Hepatocyte (in vitro differentiated cells): Measurements from ENCODE around the gene ZSCAN23. TPM values are rescaled to one million over a fixed set of nuclear protein-coding genes. Genes with fewer than 3 reads are reported as not detected.

Experiments used
- DNase-seq: peaks from one replicate; pipeline ENCODE4 v3.0.0-alpha.2; 2016; ENCODE audit warnings: low spot score
- H2AFZ ChIP-seq: fragments of 200-600 bp; sonication (generic); 2 replicates; pipeline ENCODE4 v1.6.0; 2016; ENCODE audit warnings: antibody characterized with exemption, mild to moderate bottlenecking
- H3K27ac ChIP-seq: fragments of 200-600 bp; sonication (generic); 2 replicates; pipeline ENCODE4 v1.5.1; 2016; ENCODE audit warnings: mild to moderate bottlenecking
- H3K27me3 ChIP-seq: fragments of 200-600 bp; sonication (generic); 2 replicates; pipeline ENCODE4 v1.6.1; 2016
- H3K36me3 ChIP-seq: fragments of 200-600 bp; sonication (generic); replicated peaks from 2 replicates; pipeline ENCODE4 v1.5.1; 2016; ENCODE audit warnings: low read depth; ENCODE audit not compliant: insufficient read depth
- H3K4me1 ChIP-seq: fragments of 200-600 bp; sonication (generic); 2 replicates; pipeline ENCODE4 v1.5.1; 2016; ENCODE audit warnings: mild to moderate bottlenecking, moderate library complexity; ENCODE audit not compliant: insufficient read depth
- H3K4me2 ChIP-seq: fragments of 200-600 bp; sonication (generic); 2 replicates; pipeline ENCODE4 v1.6.0; 2016
- H3K4me3 ChIP-seq: fragments of 200-600 bp; sonication (generic); 2 replicates; pipeline ENCODE4 v1.5.1; 2016; ENCODE audit warnings: mild to moderate bottlenecking
- H3K79me2 ChIP-seq: fragments of 200-600 bp; sonication (generic); 2 replicates; pipeline ENCODE4 v1.6.0; 2017; ENCODE audit warnings: mild to moderate bottlenecking
- H3K9me2 ChIP-seq: fragments of 200-600 bp; sonication (generic); replicated peaks from 2 replicates; pipeline ENCODE4 v1.6.0; 2017; ENCODE audit warnings: mild to moderate bottlenecking; ENCODE audit not compliant: insufficient read depth
- H3K9me3 ChIP-seq: fragments of 200-600 bp; sonication (generic); 2 replicates; pipeline ENCODE4 v1.5.1; 2016; ENCODE audit warnings: low read depth, mild to moderate bottlenecking
- H4K20me1 ChIP-seq: fragments of 200-600 bp; sonication (generic); 2 replicates; pipeline ENCODE4 v1.6.0; 2016; ENCODE audit warnings: mild to moderate bottlenecking; ENCODE audit not compliant: insufficient read depth, poor library complexity, severe bottlenecking
- EZH2 ChIP-seq: fragments of 200-600 bp; sonication (generic); IDR thresholded peaks from 2 replicates; pipeline ENCODE4 v1.6.1; 2016; ENCODE audit warnings: antibody characterized with exemption, mild to moderate bottlenecking, borderline replicate concordance
- EZH2phosphoT487 ChIP-seq: fragments of 200-600 bp; sonication (generic); IDR thresholded peaks from one replicate; pipeline ENCODE4 v1.6.1; 2018; ENCODE audit warnings: antibody characterized with exemption, mild to moderate bottlenecking, low read depth, moderate library complexity; ENCODE audit not compliant: unreplicated experiment, severe bottlenecking
- WGBS: methylation state at CpG from one replicate; pipeline ENCODE4 v1.1.6; 2016; ENCODE audit warnings: low lambda C conversion rate; ENCODE audit errors: missing lambda C conversion rate; 5-methylcytosine and 5-hydroxymethylcytosine counted together
- polyA plus RNA-seq: library from polyadenylated mRNA; unstranded; fragments of >200 nt; fragmentation: Nextera tagmentation; extraction: Ambion mirVana; gene quantifications from 2 replicates; pipeline ENCODE4 v1.2.1, GENCODE V29; 2016
- total RNA-seq: library from RNA; depleted of rRNA; stranded (reverse); fragments of >200 nt; gene quantifications from 2 replicates; pipeline ENCODE4 v1.2.3, GENCODE V29; 2014
- TF ChIP-seq, protein P1 (sequence below): fragments of 200-600 bp; sonication (generic); IDR thresholded peaks from 2 replicates; pipeline ENCODE4 v1.5.1; 2016; ENCODE audit warnings: antibody characterized with exemption, mild to moderate bottlenecking; ENCODE audit not compliant: poor library complexity

Gene ZSCAN23
- total and polyA plus RNA-seq, 2 experiments from 2014 or later, result 0.48 to 5.6 TPM

DNA sequence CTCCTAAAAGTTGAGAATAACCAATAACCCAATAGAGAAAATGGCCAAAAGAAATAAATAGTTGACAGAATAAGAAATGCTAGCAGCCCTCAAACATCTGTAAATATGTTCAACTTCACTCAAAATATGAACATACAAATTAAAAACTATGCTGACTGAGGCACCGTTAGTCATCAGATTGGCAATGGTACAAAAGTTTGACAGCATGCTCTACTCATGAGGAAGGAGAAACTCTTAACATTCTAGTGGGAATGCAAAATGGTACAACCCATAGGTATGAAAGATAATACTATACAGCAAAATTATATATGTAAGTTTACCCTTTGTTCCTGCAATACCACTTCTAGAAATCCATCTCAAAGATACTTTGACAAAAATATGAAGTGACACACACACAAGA is 42.1 kb downstream of the ZSCAN23 start:
- H3K4me1 ChIP-seq, result peaks cover 26% of the 10 kb centered on the region
- no peaks in the 10 kb centered on the region for H3K9me3 ChIP-seq
- peaks cover 3% of the 10 kb centered on the region for H4K20me1 ChIP-seq
- no peak for DNase-seq
- no peak overlapping the region for H3K4me3 ChIP-seq
- no peak overlapping the region for H2AFZ ChIP-seq
- H3K27me3 ChIP-seq, result no peaks in the 10 kb centered on the region
- H3K27ac ChIP-seq, result no peak overlapping the region
- no peak overlapping the region for H3K4me2 ChIP-seq
- H3K36me3 ChIP-seq, result no peaks in the 10 kb centered on the region
- 88% methylated on average over 1 of the region's 1 CpG for WGBS
- no peak for TF ChIP-seq EZH2
- TF ChIP-seq EZH2phosphoT487, result no peak
- TF ChIP-seq, protein P1, sequence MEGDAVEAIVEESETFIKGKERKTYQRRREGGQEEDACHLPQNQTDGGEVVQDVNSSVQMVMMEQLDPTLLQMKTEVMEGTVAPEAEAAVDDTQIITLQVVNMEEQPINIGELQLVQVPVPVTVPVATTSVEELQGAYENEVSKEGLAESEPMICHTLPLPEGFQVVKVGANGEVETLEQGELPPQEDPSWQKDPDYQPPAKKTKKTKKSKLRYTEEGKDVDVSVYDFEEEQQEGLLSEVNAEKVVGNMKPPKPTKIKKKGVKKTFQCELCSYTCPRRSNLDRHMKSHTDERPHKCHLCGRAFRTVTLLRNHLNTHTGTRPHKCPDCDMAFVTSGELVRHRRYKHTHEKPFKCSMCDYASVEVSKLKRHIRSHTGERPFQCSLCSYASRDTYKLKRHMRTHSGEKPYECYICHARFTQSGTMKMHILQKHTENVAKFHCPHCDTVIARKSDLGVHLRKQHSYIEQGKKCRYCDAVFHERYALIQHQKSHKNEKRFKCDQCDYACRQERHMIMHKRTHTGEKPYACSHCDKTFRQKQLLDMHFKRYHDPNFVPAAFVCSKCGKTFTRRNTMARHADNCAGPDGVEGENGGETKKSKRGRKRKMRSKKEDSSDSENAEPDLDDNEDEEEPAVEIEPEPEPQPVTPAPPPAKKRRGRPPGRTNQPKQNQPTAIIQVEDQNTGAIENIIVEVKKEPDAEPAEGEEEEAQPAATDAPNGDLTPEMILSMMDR, result no peak
- no peaks in the 10 kb centered on the region for H3K9me2 ChIP-seq
- peaks cover 29% of the 10 kb centered on the region for H3K79me2 ChIP-seq

DNA sequence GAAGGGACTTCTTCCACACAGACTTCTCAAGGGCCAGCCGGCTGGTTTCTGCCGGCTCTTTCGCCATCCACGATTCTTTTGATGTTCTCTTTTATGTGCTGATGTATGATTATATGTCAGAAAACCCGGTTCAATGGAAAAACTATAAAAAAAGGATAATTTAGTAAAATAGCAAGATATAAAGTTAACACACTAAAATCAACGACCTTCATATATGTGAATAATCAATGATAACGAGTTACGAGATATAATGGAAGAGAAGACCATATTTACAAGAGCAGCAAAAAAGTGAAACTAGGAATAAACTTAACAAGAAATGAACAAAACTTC is 43.2 kb downstream of the ZSCAN23 start:
- Histone ChIP-seq H3K79me2 (peaks cover 40% of the 10 kb centered on the region), H3K36me3 (no peaks in the 10 kb centered on the region), H4K20me1 (peaks cover 3% of the 10 kb centered on the region), H3K27me3 (no peaks in the 10 kb centered on the region), H3K4me1 (peaks cover 28% of the 10 kb centered on the region), H2AFZ (peak overlapping the region; percentile 97), H3K27ac (peak overlapping the region; percentile 90), H3K4me2 (peak overlapping the region; percentile 88), H3K4me3 (peak overlapping the region; percentile 70), H3K9me3 (no peaks in the 10 kb centered on the region), H3K9me2 (no peaks in the 10 kb centered on the region)
- 31% methylated on average over 8 of the region's 8 CpGs for WGBS
- TF ChIP-seq EZH2 (no peak), EZH2phosphoT487 (no peak)
- TF ChIP-seq, protein P1, result no peak
- DNase-seq, result no peak

DNA sequence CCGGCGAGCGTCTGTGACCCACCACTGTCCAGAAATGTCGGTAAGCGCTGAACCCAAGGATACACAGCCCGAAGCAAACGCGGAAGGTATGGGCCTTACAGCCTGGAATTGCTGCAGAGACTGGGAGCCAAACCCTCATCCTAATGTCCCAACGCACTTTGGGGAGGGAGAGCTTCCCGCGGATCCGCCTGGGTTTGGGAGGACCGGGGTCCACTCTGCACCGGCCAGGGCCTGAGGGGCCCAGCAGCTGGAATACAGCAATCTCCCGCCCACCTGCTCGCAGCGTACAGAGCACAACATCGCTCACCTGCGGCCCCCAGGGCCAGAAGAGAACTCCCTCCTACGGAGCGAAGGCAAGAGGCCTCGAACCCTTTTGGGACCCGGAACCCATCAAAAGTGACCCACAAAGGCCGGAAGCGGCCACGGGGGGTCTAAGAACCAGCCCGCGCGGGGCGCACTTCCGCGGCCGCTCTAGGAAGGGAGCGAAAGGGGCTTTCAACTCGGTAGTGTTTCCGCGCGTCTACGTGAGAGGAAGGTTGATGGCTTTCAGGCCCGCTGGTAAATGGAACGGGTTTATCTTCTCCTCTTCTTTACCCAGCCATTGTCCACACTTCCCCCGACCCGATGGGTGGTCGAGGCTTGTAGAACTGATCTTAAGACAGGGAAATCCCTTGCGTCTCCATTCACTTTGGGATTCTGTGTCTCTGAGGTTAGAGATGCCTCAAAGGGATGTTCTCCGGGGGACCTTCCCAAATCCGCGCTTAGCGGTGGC is 43.8 kb downstream of the ZSCAN23 start, which contains the start of gene ZSCAN12:
ZSCAN12 (minus strand) TSS at position 398 of the 772 bp plus-strand sequence. CDS start 1,342 bp downstream, outside the sequence.
- Histone ChIP-seq H3K9me3 (no peaks in the 10 kb centered on the region), H4K20me1 (peaks cover 3% of the 10 kb centered on the region), H2AFZ (peak within 1 kb of the TSS; percentile 97), H3K4me1 (peaks cover 28% of the 10 kb centered on the region), H3K4me3 (peak within 1 kb of the TSS; percentile 70), H3K27me3 (no peaks in the 10 kb centered on the region), H3K27ac (peak within 1 kb of the TSS; percentile 90), H3K79me2 (peaks cover 45% of the 10 kb centered on the region), H3K36me3 (no peaks in the 10 kb centered on the region), H3K4me2 (peak within 1 kb of the TSS; percentile 88), H3K9me2 (no peaks in the 10 kb centered on the region)
- TF ChIP-seq, protein P1, result peak; percentile 73
- TF ChIP-seq EZH2phosphoT487, result no peak
- DNase-seq, result peak; percentile 95
- WGBS, result under 1% methylated on average over 49 of the region's 49 CpGs
